Measurements from ENCODE around the gene EGFR.

DNA sequence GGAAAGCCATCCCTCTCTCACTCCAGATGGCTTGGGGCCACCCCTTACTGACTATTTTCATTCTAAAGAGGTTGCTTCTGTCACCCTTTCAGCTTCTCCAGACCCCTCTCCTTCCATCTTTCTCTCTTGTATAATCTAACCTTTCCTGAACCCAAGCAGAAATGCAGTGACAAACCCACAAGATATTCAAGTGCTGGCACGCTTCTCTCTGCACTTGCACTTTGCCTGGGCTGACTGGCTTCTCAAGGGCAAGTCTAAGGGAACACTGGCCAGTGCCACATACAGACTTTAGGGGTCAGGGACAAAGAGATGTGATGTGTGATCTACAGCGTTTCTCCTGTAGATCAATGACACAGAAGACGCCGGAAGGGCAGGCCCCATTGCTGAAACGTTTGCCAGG lies 195.9 kb downstream of the EGFR start:
- TF ChIP-seq, protein P1, sequence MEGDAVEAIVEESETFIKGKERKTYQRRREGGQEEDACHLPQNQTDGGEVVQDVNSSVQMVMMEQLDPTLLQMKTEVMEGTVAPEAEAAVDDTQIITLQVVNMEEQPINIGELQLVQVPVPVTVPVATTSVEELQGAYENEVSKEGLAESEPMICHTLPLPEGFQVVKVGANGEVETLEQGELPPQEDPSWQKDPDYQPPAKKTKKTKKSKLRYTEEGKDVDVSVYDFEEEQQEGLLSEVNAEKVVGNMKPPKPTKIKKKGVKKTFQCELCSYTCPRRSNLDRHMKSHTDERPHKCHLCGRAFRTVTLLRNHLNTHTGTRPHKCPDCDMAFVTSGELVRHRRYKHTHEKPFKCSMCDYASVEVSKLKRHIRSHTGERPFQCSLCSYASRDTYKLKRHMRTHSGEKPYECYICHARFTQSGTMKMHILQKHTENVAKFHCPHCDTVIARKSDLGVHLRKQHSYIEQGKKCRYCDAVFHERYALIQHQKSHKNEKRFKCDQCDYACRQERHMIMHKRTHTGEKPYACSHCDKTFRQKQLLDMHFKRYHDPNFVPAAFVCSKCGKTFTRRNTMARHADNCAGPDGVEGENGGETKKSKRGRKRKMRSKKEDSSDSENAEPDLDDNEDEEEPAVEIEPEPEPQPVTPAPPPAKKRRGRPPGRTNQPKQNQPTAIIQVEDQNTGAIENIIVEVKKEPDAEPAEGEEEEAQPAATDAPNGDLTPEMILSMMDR (IDR thresholded peaks at IDR 0.05; ENCODE audit: insufficient read depth, low read length, poor library complexity, severe bottlenecking), result no peak
- no peak for TF ChIP-seq EZH2phosphoT487 (conservative IDR thresholded peaks at IDR 0.05; ENCODE audit: low read length)
